Measurements from ENCODE around the gene KRT79. TPM values are rescaled to one million over a fixed set of nuclear protein-coding genes. Genes with fewer than 3 reads are reported as not detected.

The KRT79 gene
- total RNA-seq, 2 donors from 2014 or later: not detected

DNA sequence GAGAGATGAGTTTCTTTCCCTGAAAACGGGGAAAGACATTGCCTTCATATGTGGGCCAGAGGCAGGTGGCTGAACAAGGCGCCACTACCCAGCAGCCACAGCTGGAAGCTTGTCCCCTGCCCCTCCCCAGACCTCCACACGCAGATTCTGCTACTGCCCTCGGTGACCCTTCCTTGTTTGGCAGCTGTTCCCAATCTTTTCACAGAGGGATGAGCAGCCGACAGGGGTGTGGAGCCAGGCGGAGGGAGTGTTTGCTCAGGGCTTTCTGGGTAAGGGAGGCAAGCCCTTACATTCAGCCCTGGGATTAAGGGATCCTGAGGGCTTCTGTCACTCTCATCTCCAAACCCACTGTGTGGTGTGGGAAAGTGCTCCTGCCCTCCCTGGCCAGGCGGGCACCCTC, 15.7 kb downstream of the KRT79 start:
- Mint-ChIP-seq H3K4me3 (no peak overlapping the region), H3K27ac (no peak overlapping the region), H3K9me3 (no peaks in the 10 kb centered on the region), H3K36me3 (ENCODE audit: low read depth) (no peaks in the 10 kb centered on the region), H3K27me3 (ENCODE audit: insufficient read depth) (peaks cover 2% of the 10 kb centered on the region), H3K4me1 (peaks cover 11% of the 10 kb centered on the region)
- Histone ChIP-seq H3K27ac (ENCODE audit: low read depth, low read length) (no peak overlapping the region), H3K4me1 (ENCODE audit: control insufficient read depth, insufficient read depth, low read length) (peaks cover 7% of the 10 kb centered on the region), H3K27me3 (ENCODE audit: control insufficient read depth, insufficient read depth, low read length, poor library complexity, severe bottlenecking) (no peaks in the 10 kb centered on the region), H3K36me3 (ENCODE audit: control insufficient read depth, insufficient read depth, low read length) (no peaks in the 10 kb centered on the region), H3K4me3 (ENCODE audit: low read length) (no peak overlapping the region), H3K9ac (ENCODE audit: extremely low read depth, low read length, poor library complexity, severe bottlenecking) (no peak overlapping the region), H3K9me3 (ENCODE audit: control insufficient read depth, low read length) (no peaks in the 10 kb centered on the region)
- no peak for DNase-seq
- WGBS, 2 experiments (ENCODE audit: insufficient coverage in 1 of 2, insufficient read length in 1 of 2): 63% methylated on average over 7 of the region's 7 CpGs; no CpG with 5 or more reads in 1 of the 2 experiments
- TF ChIP-seq, protein P1, sequence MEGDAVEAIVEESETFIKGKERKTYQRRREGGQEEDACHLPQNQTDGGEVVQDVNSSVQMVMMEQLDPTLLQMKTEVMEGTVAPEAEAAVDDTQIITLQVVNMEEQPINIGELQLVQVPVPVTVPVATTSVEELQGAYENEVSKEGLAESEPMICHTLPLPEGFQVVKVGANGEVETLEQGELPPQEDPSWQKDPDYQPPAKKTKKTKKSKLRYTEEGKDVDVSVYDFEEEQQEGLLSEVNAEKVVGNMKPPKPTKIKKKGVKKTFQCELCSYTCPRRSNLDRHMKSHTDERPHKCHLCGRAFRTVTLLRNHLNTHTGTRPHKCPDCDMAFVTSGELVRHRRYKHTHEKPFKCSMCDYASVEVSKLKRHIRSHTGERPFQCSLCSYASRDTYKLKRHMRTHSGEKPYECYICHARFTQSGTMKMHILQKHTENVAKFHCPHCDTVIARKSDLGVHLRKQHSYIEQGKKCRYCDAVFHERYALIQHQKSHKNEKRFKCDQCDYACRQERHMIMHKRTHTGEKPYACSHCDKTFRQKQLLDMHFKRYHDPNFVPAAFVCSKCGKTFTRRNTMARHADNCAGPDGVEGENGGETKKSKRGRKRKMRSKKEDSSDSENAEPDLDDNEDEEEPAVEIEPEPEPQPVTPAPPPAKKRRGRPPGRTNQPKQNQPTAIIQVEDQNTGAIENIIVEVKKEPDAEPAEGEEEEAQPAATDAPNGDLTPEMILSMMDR (conservative IDR thresholded peaks at IDR 0.05): no peak

DNA sequence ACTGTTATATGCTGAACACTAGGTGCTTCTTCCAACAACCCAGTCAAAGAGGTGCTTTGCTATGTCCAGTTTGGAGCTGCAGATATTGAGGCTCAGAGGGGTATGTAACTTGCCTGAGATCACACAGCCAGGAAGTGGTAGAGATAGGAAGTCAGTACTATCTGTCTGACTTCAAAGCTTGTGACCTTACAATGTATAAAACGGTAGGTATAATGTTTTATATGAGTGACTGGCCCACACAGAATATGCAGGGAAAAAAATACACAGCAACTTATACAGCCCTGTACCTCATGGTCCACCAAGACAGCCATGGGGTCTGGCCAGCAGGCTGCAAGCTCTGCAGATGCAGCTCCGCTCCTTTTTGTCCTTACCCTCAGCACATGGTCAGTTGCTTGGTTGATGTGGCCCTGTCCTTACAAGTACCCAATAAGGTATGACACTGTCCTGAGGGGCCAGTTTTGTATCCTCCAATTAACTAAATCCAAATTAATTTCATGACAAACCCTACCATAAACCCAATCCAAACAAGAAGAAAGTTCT, 16.3 kb downstream of the KRT79 start:
- Histone ChIP-seq H3K4me1 (ENCODE audit: control insufficient read depth, insufficient read depth, low read length) (peaks cover 7% of the 10 kb centered on the region), H3K9ac (ENCODE audit: extremely low read depth, low read length, poor library complexity, severe bottlenecking) (no peak overlapping the region), H3K4me3 (ENCODE audit: low read length) (no peak overlapping the region), H3K9me3 (ENCODE audit: control insufficient read depth, low read length) (no peaks in the 10 kb centered on the region), H3K27me3 (ENCODE audit: control insufficient read depth, insufficient read depth, low read length, poor library complexity, severe bottlenecking) (no peaks in the 10 kb centered on the region), H3K27ac (ENCODE audit: low read depth, low read length) (no peak overlapping the region), H3K36me3 (ENCODE audit: control insufficient read depth, insufficient read depth, low read length) (no peaks in the 10 kb centered on the region)
- Mint-ChIP-seq H3K9me3 (no peaks in the 10 kb centered on the region), H3K27ac (no peak overlapping the region), H3K4me1 (peaks cover 11% of the 10 kb centered on the region), H3K27me3 (ENCODE audit: insufficient read depth) (peaks cover 2% of the 10 kb centered on the region), H3K4me3 (no peak overlapping the region), H3K36me3 (ENCODE audit: low read depth) (no peaks in the 10 kb centered on the region)
- WGBS, 2 experiments (ENCODE audit: insufficient coverage in 1 of 2, insufficient read length in 1 of 2): 94 to 96% methylated on average over 2 of the region's 2 CpGs
- TF ChIP-seq, protein P1 (conservative IDR thresholded peaks at IDR 0.05): no peak
- no peak for DNase-seq

DNA sequence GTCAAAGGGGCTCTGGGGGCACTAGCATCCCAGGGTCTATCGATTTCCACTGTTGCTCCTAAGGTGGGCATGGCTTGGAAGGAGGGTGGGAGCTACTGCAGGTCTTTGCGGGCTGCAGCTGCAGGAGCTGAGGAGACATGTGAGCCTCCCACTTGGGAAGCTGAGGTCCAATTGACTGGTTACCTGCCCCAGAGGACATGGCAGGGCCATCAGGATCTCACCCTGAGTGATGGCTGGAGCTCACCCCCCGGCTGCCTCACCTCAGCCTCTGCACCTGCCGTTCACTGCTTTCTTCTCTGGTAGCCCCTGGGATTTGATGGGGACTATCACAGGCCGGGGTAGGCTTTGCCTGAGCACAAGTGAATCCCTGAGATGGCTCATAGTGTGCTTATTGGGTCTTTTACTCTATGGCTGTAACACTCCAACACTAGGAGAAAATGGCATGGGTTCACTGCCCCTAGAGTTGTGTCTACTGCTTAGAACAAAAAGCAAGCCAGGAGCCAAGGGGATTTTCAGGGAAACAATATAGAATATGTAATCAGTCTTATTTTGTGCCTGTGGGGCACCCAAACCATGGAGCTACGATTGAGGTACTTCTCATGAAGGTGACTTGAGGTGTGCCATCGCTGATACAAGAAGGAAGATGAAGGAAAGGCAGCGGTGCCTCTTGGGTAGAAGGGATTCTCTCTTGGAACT, 17.0 kb downstream of the KRT79 start:
- no peak overlapping the region for H3K9ac ChIP-seq (ENCODE audit: extremely low read depth, low read length, poor library complexity, severe bottlenecking)
- H3K9me3 ChIP-seq (ENCODE audit: control insufficient read depth, low read length): no peaks in the 10 kb centered on the region
- H3K27me3 ChIP-seq (ENCODE audit: control insufficient read depth, insufficient read depth, low read length, poor library complexity, severe bottlenecking): no peaks in the 10 kb centered on the region
- peaks cover 7% of the 10 kb centered on the region for H3K4me1 ChIP-seq (ENCODE audit: control insufficient read depth, insufficient read depth, low read length)
- Mint-ChIP-seq H3K36me3 (ENCODE audit: low read depth) (no peaks in the 10 kb centered on the region), H3K9me3 (no peaks in the 10 kb centered on the region), H3K27me3 (ENCODE audit: insufficient read depth) (peaks cover 4% of the 10 kb centered on the region), H3K27ac (no peak overlapping the region), H3K4me1 (peaks cover 11% of the 10 kb centered on the region), H3K4me3 (no peak overlapping the region)
- H3K36me3 ChIP-seq (ENCODE audit: control insufficient read depth, insufficient read depth, low read length): no peaks in the 10 kb centered on the region
- TF ChIP-seq, protein P1 (conservative IDR thresholded peaks at IDR 0.05): no peak
- WGBS, 2 experiments (ENCODE audit: insufficient coverage in 1 of 2, insufficient read length in 1 of 2): 90 to 93% methylated on average over 3 to 8 of the region's 8 CpGs
- no peak overlapping the region for H3K27ac ChIP-seq (ENCODE audit: low read depth, low read length)
- no peak overlapping the region for H3K4me3 ChIP-seq (ENCODE audit: low read length)
- no peak for DNase-seq

All from endodermal cell (in vitro differentiated cells).